PC-3 (cell line): Measurements from ENCODE around the gene NCBP3. TPM values are rescaled to one million over a fixed set of nuclear protein-coding genes. Genes with fewer than 3 reads are reported as not detected.

Experiments used
- ATAC-seq: fragments of 200-7000 bp; cut with Tn5 transposase; 2 replicates; pipeline ENCODE4 v1.9.1; 2020; ENCODE audit warnings: mild to moderate bottlenecking, moderate library complexity
- BruUV-seq: library from RNA; stranded (reverse); fragments of 400-500 nt; replicated peaks from 2 replicates; lab custom pipeline; 2021; lab: Mats Ljungman, UMichigan
- CTCF ChIA-PET: fragments of 300-600 bp; sonication (Branson Sonifier 250); formaldehyde crosslinking; loops from one replicate; lab custom pipeline; 2022; ENCODE audit warnings: antibody characterized with exemption; lab: Charles Lee
- POLR2A ChIA-PET: fragments of 300-600 bp; sonication (Branson Sonifier 250); formaldehyde crosslinking; loops from one replicate; lab custom pipeline; 2022; ENCODE audit warnings: antibody characterized with exemption; ENCODE audit not compliant: unreplicated experiment; lab: Charles Lee
- DNase-seq: peaks from one replicate; pipeline ENCODE4 v3.0.0-alpha.2; 2015
- H2AFZ ChIP-seq: fragments of 300-600 bp; sonication (generic); 2 replicates; pipeline ENCODE4 v1.6.0; 2016; ENCODE audit warnings: antibody characterized with exemption, low read length
- H3F3A ChIP-seq: fragments of 300-600 bp; sonication (generic); one replicate; pipeline ENCODE4 v1.6.0; 2017; ENCODE audit warnings: antibody characterized with exemption, low read length, control low read depth, mild to moderate bottlenecking; ENCODE audit not compliant: unreplicated experiment
- H3K27ac ChIP-seq: fragments of 300-600 bp; sonication (generic); 2 replicates; pipeline ENCODE4 v1.5.1; 2016; ENCODE audit warnings: mild to moderate bottlenecking, low read length
- H3K27me3 ChIP-seq: fragments of 300-600 bp; sonication (generic); 2 replicates; pipeline ENCODE4 v1.6.1; 2016; ENCODE audit warnings: low read length, mixed read lengths
- H3K36me3 ChIP-seq: fragments of 300-600 bp; sonication (generic); 2 replicates; pipeline ENCODE4 v1.6.1; 2016; ENCODE audit warnings: low read depth, mixed run types, low read length, mixed read lengths
- H3K4me1 ChIP-seq: fragments of 300-600 bp; sonication (generic); 2 replicates; pipeline ENCODE4 v1.5.1; 2016; ENCODE audit warnings: low read length; ENCODE audit not compliant: insufficient read depth
- H3K4me2 ChIP-seq: fragments of 300-600 bp; sonication (generic); 2 replicates; pipeline ENCODE4 v1.6.0; 2016; ENCODE audit warnings: low read length
- H3K4me3 ChIP-seq: fragments of 300-600 bp; sonication (generic); 2 replicates; pipeline ENCODE4 v1.5.1; 2016; ENCODE audit warnings: mild to moderate bottlenecking, low read length, mixed read lengths
- H3K79me2 ChIP-seq: fragments of 300-600 bp; sonication (generic); 2 replicates; pipeline ENCODE4 v1.6.1; 2017; ENCODE audit warnings: low read length, mixed read lengths
- H3K9ac ChIP-seq: fragments of 300-600 bp; sonication (generic); 2 replicates; pipeline ENCODE4 v1.6.0; 2016; ENCODE audit warnings: mild to moderate bottlenecking, low read length
- H3K9me2 ChIP-seq: fragments of 300-600 bp; sonication (generic); replicated peaks from 2 replicates; pipeline ENCODE4 v1.6.1; 2016; ENCODE audit warnings: mixed run types, low read length, mixed read lengths
- H3K9me3 ChIP-seq: fragments of 300-600 bp; sonication (generic); 2 replicates; pipeline ENCODE4 v1.6.1; 2016; ENCODE audit warnings: low read length, mixed read lengths
- H4K20me1 ChIP-seq: fragments of 300-600 bp; sonication (generic); 2 replicates; pipeline ENCODE4 v1.6.1; 2016; ENCODE audit warnings: low read length, mixed read lengths
- EZH2 ChIP-seq: fragments of 300-600 bp; sonication (generic); IDR thresholded peaks from one replicate; pipeline ENCODE4 v1.6.1; 2017; ENCODE audit warnings: antibody characterized with exemption, mild to moderate bottlenecking, low read length; ENCODE audit not compliant: unreplicated experiment
- EZH2phosphoT487 ChIP-seq: fragments of 300-600 bp; sonication (generic); IDR thresholded peaks from 2 replicates; pipeline ENCODE4 v1.6.1; 2018; ENCODE audit warnings: mild to moderate bottlenecking, antibody characterized with exemption, low read length, borderline replicate concordance
- intact Hi-C: fragments of 100-400 bp; cut with micrococcal nuclease; formaldehyde crosslinking; loops from 2 replicates; pipeline ENCODE4 v1.9.0; 2023
- total RNA-seq: library from RNA; depleted of rRNA; stranded (reverse); fragments of >200 nt; gene quantifications from 2 replicates; pipeline ENCODE4 v1.2.3, GENCODE V29; 2014
- TF ChIP-seq, protein P1 (sequence below): fragments of 300-600 bp; sonication (generic); conservative IDR thresholded peaks from 2 replicates; pipeline ENCODE4 v1.5.1; 2017; ENCODE audit warnings: antibody characterized with exemption, low read depth, mild to moderate bottlenecking, low read length

NCBP3 gene
- total RNA-seq, 1 experiment from 2014 or later, result 21.0 TPM

DNA sequence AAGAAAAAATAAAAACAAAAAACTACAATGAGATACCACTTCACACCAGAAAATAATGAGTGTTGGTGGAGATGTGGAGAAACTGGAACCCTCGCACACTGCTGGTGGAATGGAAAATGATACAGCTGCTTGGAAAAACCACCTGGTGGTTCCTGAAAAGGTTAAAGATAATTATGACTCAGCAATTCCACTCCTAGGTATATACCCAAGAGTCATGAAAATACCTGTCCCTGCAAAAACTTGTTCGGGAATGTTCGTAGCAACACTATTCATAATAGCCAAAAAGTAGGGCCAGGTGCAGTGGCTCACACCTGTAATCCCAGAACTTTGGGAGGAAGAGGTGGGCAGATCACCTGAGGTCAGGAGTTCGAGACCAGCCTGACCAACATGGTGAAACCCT lies 36.9 kb downstream of the NCBP3 start:
- Histone ChIP-seq H3K9me3 (no peaks in the 10 kb centered on the region), H2AFZ (no peak overlapping the region), H3K4me1 (0 out of 2 replicates have a peak, but pooled peaks cover 7% of the 10 kb centered on the region), H3K9me2 (no peaks in the 10 kb centered on the region), H4K20me1 (no peaks in the 10 kb centered on the region), H3K9ac (no peak overlapping the region), H3K36me3 (no peaks in the 10 kb centered on the region; the same call in 1 of the 2 replicates), H3K4me2 (no peak overlapping the region), H3K4me3 (no peak overlapping the region), H3K27ac (no peak overlapping the region; the same call in 1 of the 2 replicates), H3K27me3 (no peaks in the 10 kb centered on the region), H3K79me2 (no peaks in the 10 kb centered on the region), H3F3A (no peaks in the 10 kb centered on the region)
- intact Hi-C loops, result no loop called here
- ChIA-PET POLR2A (no interaction called here), CTCF (no interaction called here)
- TF ChIP-seq EZH2 (no peak), EZH2phosphoT487 (no peak)
- TF ChIP-seq, protein P1, sequence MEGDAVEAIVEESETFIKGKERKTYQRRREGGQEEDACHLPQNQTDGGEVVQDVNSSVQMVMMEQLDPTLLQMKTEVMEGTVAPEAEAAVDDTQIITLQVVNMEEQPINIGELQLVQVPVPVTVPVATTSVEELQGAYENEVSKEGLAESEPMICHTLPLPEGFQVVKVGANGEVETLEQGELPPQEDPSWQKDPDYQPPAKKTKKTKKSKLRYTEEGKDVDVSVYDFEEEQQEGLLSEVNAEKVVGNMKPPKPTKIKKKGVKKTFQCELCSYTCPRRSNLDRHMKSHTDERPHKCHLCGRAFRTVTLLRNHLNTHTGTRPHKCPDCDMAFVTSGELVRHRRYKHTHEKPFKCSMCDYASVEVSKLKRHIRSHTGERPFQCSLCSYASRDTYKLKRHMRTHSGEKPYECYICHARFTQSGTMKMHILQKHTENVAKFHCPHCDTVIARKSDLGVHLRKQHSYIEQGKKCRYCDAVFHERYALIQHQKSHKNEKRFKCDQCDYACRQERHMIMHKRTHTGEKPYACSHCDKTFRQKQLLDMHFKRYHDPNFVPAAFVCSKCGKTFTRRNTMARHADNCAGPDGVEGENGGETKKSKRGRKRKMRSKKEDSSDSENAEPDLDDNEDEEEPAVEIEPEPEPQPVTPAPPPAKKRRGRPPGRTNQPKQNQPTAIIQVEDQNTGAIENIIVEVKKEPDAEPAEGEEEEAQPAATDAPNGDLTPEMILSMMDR, result no peak
- BruUV-seq, result no TSS peak
- DNase-seq, result peak; percentile 19
- ATAC-seq, result no peak

DNA sequence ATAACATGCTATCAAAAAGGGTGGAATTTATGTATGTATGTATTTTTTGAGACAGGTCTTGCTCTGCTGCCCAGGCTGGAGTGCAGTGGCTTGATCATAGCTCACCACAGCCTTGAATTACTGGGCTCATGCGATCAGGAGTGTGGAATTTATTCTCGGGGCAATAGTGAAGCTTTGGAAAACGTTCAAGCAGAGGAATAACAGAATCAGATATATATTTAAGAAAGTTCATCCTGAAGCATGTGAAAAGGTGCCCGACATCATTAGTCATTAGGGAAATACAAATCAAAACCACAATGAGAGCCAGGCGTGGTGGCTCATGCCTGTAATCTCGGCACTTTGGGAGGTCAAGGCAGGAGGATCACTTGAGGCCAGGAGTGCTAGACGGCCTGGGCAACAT lies 37.3 kb downstream of the NCBP3 start:
- H3K27ac ChIP-seq, result no peak overlapping the region; the same call in 1 of the 2 replicates
- intact Hi-C loops, result no loop called here
- no peaks in the 10 kb centered on the region; the same call in 1 of the 2 replicates for H3K36me3 ChIP-seq
- TF ChIP-seq, protein P1, result no peak
- TF ChIP-seq EZH2, result no peak
- no peak for TF ChIP-seq EZH2phosphoT487
- DNase-seq, result no peak
- no peak overlapping the region for H3K9ac ChIP-seq
- no peaks in the 10 kb centered on the region for H3K27me3 ChIP-seq
- H2AFZ ChIP-seq, result no peak overlapping the region
- no peak overlapping the region for H3K4me2 ChIP-seq
- ChIA-PET POLR2A (interaction anchor here (0.5 kb wide), 1 partner anchor 28 kb away, joined by 4 read pairs; no protein-coding TSS in a partner anchor), CTCF (no interaction called here)
- no peak overlapping the region for H3K4me3 ChIP-seq
- H3K4me1 ChIP-seq, result 0 out of 2 replicates have a peak, but pooled peaks cover 7% of the 10 kb centered on the region
- H4K20me1 ChIP-seq, result no peaks in the 10 kb centered on the region
- BruUV-seq, result no TSS peak
- no peaks in the 10 kb centered on the region for H3K9me2 ChIP-seq
- no peaks in the 10 kb centered on the region for H3K79me2 ChIP-seq
- ATAC-seq, result no peak
- H3K9me3 ChIP-seq, result no peaks in the 10 kb centered on the region
- H3F3A ChIP-seq, result no peaks in the 10 kb centered on the region

DNA sequence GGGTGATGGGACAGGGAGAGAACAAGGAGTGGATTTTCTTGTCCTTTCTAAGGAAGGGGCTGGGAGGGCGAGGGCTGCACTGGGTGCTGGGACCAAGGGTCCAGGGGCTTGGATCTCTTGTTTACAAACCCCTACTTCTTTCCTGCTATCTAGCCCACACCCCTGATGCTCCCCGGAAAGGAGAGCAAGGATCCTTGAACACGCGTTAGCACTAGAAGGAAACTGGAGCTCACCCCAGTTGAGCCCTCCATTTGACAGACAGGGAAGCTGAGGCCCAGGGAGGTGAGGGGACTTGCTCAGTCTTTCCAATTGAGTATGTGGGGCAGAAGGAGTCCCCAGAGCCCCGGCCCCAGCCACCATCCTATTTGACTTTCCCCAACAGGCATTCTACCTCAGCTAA lies 40.5 kb downstream of the NCBP3 start:
- ATAC-seq, result no peak
- Histone ChIP-seq H3K36me3 (no peaks in the 10 kb centered on the region), H3K9me2 (no peaks in the 10 kb centered on the region), H3K4me3 (no peak overlapping the region), H2AFZ (no peak overlapping the region), H3K9ac (no peak overlapping the region), H4K20me1 (no peaks in the 10 kb centered on the region), H3K9me3 (no peaks in the 10 kb centered on the region), H3K27me3 (no peaks in the 10 kb centered on the region), H3K79me2 (no peaks in the 10 kb centered on the region), H3K4me2 (no peak overlapping the region), H3K4me1 (peaks cover 31% of the 10 kb centered on the region), H3K27ac (no peak overlapping the region), H3F3A (peaks cover 3% of the 10 kb centered on the region)
- DNase-seq, result no peak
- TF ChIP-seq EZH2phosphoT487, result no peak
- TF ChIP-seq EZH2, result no peak
- TF ChIP-seq, protein P1, result no peak
- POLR2A ChIA-PET, result no interaction called here
- CTCF ChIA-PET, result interaction anchor here (0.6 to 0.7 kb wide), 2 partner anchors 70 to 703 kb away, joined by 3 read pairs; no protein-coding TSS in a partner anchor
- BruUV-seq, result no TSS peak
- intact Hi-C loops, result no loop called here
